Measurements from ENCODE around the gene TIPIN. TPM values are rescaled to one million over a fixed set of nuclear protein-coding genes. Genes with fewer than 3 reads are reported as not detected.

Gene TIPIN
- total and polyA plus RNA-seq, 2 of the 8 experiments (the other 6 are each of a cell fraction or from before 2014, with no cell fraction given): 8.5 to 24.7 TPM

- Histone ChIP-seq H3K4ac (replicated peaks; ENCODE audit: insufficient read length, low read depth, low read length) (no peak overlapping the region), H3K23ac (ENCODE audit: insufficient read length) (no peak overlapping the region), H3K79me2 (ENCODE audit: control insufficient read depth in 1 of 2, insufficient read depth in 2 of 2, low read length in 2 of 2) (peaks cover 35 to 82% of the 10 kb centered on the region in 2 experiments), H3K36me3 (ENCODE audit: control insufficient read depth in 2 of 4, insufficient read depth in 4 of 4, low read length in 3 of 4) (peaks cover 0 to 3% (median 0%) of the 10 kb centered on the region in 4 experiments; a peak in 2 of 8 replicates), H3K79me1 (ENCODE audit: low read depth, low read length) (peaks cover 24% of the 10 kb centered on the region), H3K4me2 (ENCODE audit: insufficient read depth in 1 of 2, low read depth in 2 of 2, low read length in 2 of 2) (no peak overlapping the region), H4K20me1 (replicated peaks in 1 of 2; ENCODE audit: control insufficient read depth in 1 of 2, insufficient read depth in 2 of 2, low read length in 2 of 2) (peaks cover 8 to 10% of the 10 kb centered on the region in 2 experiments), H3K9ac (replicated peaks in 1 of 4; ENCODE audit: extremely low read depth in 1 of 4, low read depth in 3 of 4, low read length in 3 of 4) (no peak overlapping the region), H4K91ac (replicated peaks; ENCODE audit: insufficient read length, low read length) (no peak overlapping the region), H3K18ac (ENCODE audit: extremely low read depth, low read length) (no peak overlapping the region), H2AFZ (ENCODE audit: low read length) (no peak overlapping the region), H3K14ac (ENCODE audit: insufficient read length) (no peak overlapping the region), H3K27me3 (replicated peaks in 1 of 4; ENCODE audit: control insufficient read depth in 3 of 4, extremely low read depth in 1 of 4, insufficient read depth in 3 of 4, low read length in 3 of 4) (no peaks in the 10 kb centered on the region), H3K56ac (replicated peaks; ENCODE audit: insufficient read length, low read depth, low read length) (no peak overlapping the region), H3K4me1 (replicated peaks in 1 of 4; ENCODE audit: control insufficient read depth in 3 of 4, insufficient read depth in 4 of 4, low read length in 3 of 4) (peaks cover 0 to 3% (median 0%) of the 10 kb centered on the region in 4 experiments; a peak in 2 of 7 replicates), H2BK20ac (ENCODE audit: low read length) (no peak overlapping the region), H3K27ac (ENCODE audit: low read depth, low read length) (no peak overlapping the region), H2BK120ac (replicated peaks; ENCODE audit: low read depth, low read length) (no peak overlapping the region), H4K8ac (ENCODE audit: extremely low read depth, insufficient read depth, low read length) (no peak overlapping the region), H3K23me2 (ENCODE audit: low read depth, low read length) (peaks cover 3% of the 10 kb centered on the region), H4K5ac (ENCODE audit: insufficient read length, low read depth, low read length) (no peak overlapping the region), H2BK12ac (ENCODE audit: low read depth, low read length) (no peak overlapping the region), H2AK5ac (ENCODE audit: low read depth, low read length) (no peak overlapping the region), H2BK15ac (ENCODE audit: low read length) (no peak overlapping the region), H2BK5ac (ENCODE audit: low read depth, low read length) (no peak overlapping the region), H3K4me3 (ENCODE audit: extremely low read depth in 1 of 4, insufficient read depth in 2 of 4, low read depth in 3 of 4, low read length in 4 of 4) (no peak overlapping the region), H3K9me3 (ENCODE audit: insufficient read depth in 2 of 2, low read depth in 1 of 2, low read length in 1 of 2) (no peaks in the 10 kb centered on the region)
- CTCF ChIA-PET (ENCODE audit: partially characterized antibody): interaction anchor here (1.2 to 1.5 kb wide), 2 partner anchors 35 to 108 kb away, joined by 3 read pairs; no protein-coding TSS in a partner anchor
- 86% methylated on average over 1 of the region's 1 CpG; no CpG with 5 or more reads in 1 of the 2 experiments for WGBS, 2 experiments (ENCODE audit: extremely low coverage in 1 of 2, insufficient coverage in 1 of 2, insufficient read length in 1 of 2, insufficient replicate concordance in 2 of 2, low coverage in 1 of 2, low lambda C conversion rate in 2 of 2, missing lambda C conversion rate in 1 of 2)
- POLR2A ChIA-PET (ENCODE audit: partially characterized antibody): interaction anchor here (0.8 to 1.0 kb wide), 2 partner anchors 107 to 113 kb away, joined by 3 read pairs; partner anchors contain the start of gene SNAPC5
- FAIRE-seq (no peak), DNase-seq (ENCODE audit: low read depth in 1 of 2, low spot score in 2 of 2) (no peak)
- TF ChIP-seq CHD1 (IDR thresholded peaks at IDR 0.05; ENCODE audit: low read depth, low read length) (no peak), HDAC2 (IDR thresholded peaks at IDR 0.05; ENCODE audit: borderline replicate concordance in 1 of 2, low read depth in 2 of 2, low read length in 2 of 2) (no peak), KDM4A (IDR thresholded peaks at IDR 0.05; ENCODE audit: low read depth, low read length, severe bottlenecking) (no peak), KDM1A (IDR thresholded peaks at IDR 0.05; ENCODE audit: borderline replicate concordance, low read length) (no peak), RXRA (IDR thresholded peaks at IDR 0.05; ENCODE audit: insufficient read depth, low read depth, low read length) (no peak), E2F6 (IDR thresholded peaks at IDR 0.05) (no peak), USF2 (IDR thresholded peaks at IDR 0.05; ENCODE audit: low read length) (no peak), BACH1 (IDR thresholded peaks at IDR 0.05; ENCODE audit: low read length) (no peak), SP2 (IDR thresholded peaks at IDR 0.05; ENCODE audit: low read length) (no peak), EP300 (IDR thresholded peaks at IDR 0.05; ENCODE audit: borderline replicate concordance in 1 of 2, low read depth in 2 of 2, low read length in 2 of 2) (no peak), RAD21 (IDR thresholded peaks at IDR 0.05 in 1 of 2, conservative IDR thresholded peaks at IDR 0.05 in 1 of 2; ENCODE audit: low read depth in 2 of 2, low read length in 2 of 2) (no peak)
Measured at GRCh38 chr15:66390678-66391077, 34.2 kb upstream of the TIPIN start.
